Mesenchymal stem cell (in vitro differentiated cells and primary cell): ENCODE data around the gene ROBO1.

Experiments used
- DNase-seq: peaks from one replicate; pipeline ENCODE4 v3.0.0-alpha.2; 2013
- H2AFZ ChIP-seq: one replicate; pipeline ENCODE4 v1.6.1; 2013; ENCODE audit warnings: low read depth, mild to moderate bottlenecking, control low read depth, inconsistent platforms, low read length, moderate library complexity
- H2AK5ac ChIP-seq: 2 replicates; pipeline ENCODE4 v1.6.1; 2013; ENCODE audit warnings: low read length, moderate library complexity, mild to moderate bottlenecking, inconsistent platforms; ENCODE audit not compliant: severe bottlenecking
- H2BK120ac ChIP-seq: one replicate; pipeline ENCODE4 v1.6.1; 2013; ENCODE audit warnings: low read depth, mild to moderate bottlenecking, inconsistent platforms, low read length, moderate library complexity
- H2BK12ac ChIP-seq, 2 experiments: one replicate each; pipeline ENCODE4 v1.6.1; 2013; ENCODE audit warnings: inconsistent platforms in 2 of 2, low read length in 2 of 2, mild to moderate bottlenecking in 2 of 2, moderate library complexity in 2 of 2, control low read depth in 1 of 2
- H2BK15ac ChIP-seq: one replicate; pipeline ENCODE4 v1.6.1; 2013; ENCODE audit warnings: mild to moderate bottlenecking, low read depth, inconsistent platforms; ENCODE audit not compliant: poor library complexity, severe bottlenecking
- H2BK5ac ChIP-seq: 2 replicates; pipeline ENCODE4 v1.6.1; 2013; ENCODE audit warnings: low read depth, mild to moderate bottlenecking, low read length, control low read depth, inconsistent platforms; ENCODE audit not compliant: poor library complexity, severe bottlenecking
- H3K14ac ChIP-seq, 2 experiments: one replicate each; pipeline ENCODE4 v1.6.1; 2013; ENCODE audit warnings: inconsistent platforms in 2 of 2, low read length in 2 of 2, control low read depth in 1 of 2, mild to moderate bottlenecking in 1 of 2, moderate library complexity in 1 of 2
- H3K18ac ChIP-seq, 2 experiments: one replicate each; pipeline ENCODE4 v1.6.1; 2013; ENCODE audit warnings: inconsistent platforms in 2 of 2, low read length in 2 of 2, control low read depth in 1 of 2, low read depth in 1 of 2, mild to moderate bottlenecking in 1 of 2
- H3K23ac ChIP-seq, 2 experiments: one replicate each; pipeline ENCODE4 v1.6.1; 2013; ENCODE audit warnings: inconsistent platforms in 2 of 2, low read length in 2 of 2, mild to moderate bottlenecking in 2 of 2, moderate library complexity in 2 of 2, control low read depth in 1 of 2
- H3K27ac ChIP-seq: 2 replicates; pipeline ENCODE4 v1.5.1; 2013; ENCODE audit warnings: mild to moderate bottlenecking, moderate library complexity, low read length, control low read depth, inconsistent platforms; ENCODE audit not compliant: poor library complexity, severe bottlenecking
- H3K27me3 ChIP-seq, 2 experiments: 2 replicates each; pipeline versions ENCODE4 v1.6.1 to v1.7.0; 2013; ENCODE audit warnings: low read length in 2 of 2, mild to moderate bottlenecking in 2 of 2, moderate library complexity in 2 of 2, control low read depth in 1 of 2, inconsistent platforms in 1 of 2; ENCODE audit not compliant: control insufficient read depth in 1 of 2, insufficient read depth in 1 of 2
- H3K36me3 ChIP-seq, 2 experiments: 2 replicates each; pipeline versions ENCODE4 v1.6.1 to v1.7.0; 2013; ENCODE audit warnings: low read length in 2 of 2, control low read depth in 1 of 2, inconsistent platforms in 1 of 2, low read depth in 1 of 2, mild to moderate bottlenecking in 1 of 2; ENCODE audit not compliant: insufficient read depth in 2 of 2, control insufficient read depth in 1 of 2
- H3K4ac ChIP-seq, 2 experiments: one replicate each; pipeline ENCODE4 v1.6.1; 2013; ENCODE audit warnings: inconsistent platforms in 2 of 2, low read length in 2 of 2, mild to moderate bottlenecking in 2 of 2, moderate library complexity in 2 of 2, control low read depth in 1 of 2, low read depth in 1 of 2
- H3K4me1 ChIP-seq: 2 replicates; pipeline ENCODE4 v1.6.1; 2013; ENCODE audit warnings: low read depth, low read length, control low read depth; ENCODE audit not compliant: control insufficient read depth, insufficient read depth
- H3K4me2 ChIP-seq: 2 replicates; pipeline ENCODE4 v1.6.1; 2013; ENCODE audit warnings: low read length, mild to moderate bottlenecking, inconsistent platforms; ENCODE audit not compliant: poor library complexity, severe bottlenecking
- H3K4me3 ChIP-seq, 2 experiments: 2 replicates each; pipeline versions ENCODE4 v1.5.1 to v1.7.0; 2013; ENCODE audit warnings: low read length in 2 of 2, mild to moderate bottlenecking in 2 of 2, control low read depth in 1 of 2, low read depth in 1 of 2; ENCODE audit not compliant: insufficient read depth in 1 of 2
- H3K79me1 ChIP-seq: replicated peaks from 2 replicates; pipeline ENCODE4 v1.6.1; 2013; ENCODE audit warnings: mild to moderate bottlenecking, control low read depth, low read length, inconsistent platforms; ENCODE audit not compliant: poor library complexity, severe bottlenecking
- H3K9ac ChIP-seq: 2 replicates; pipeline ENCODE4 v1.7.0; 2013; ENCODE audit warnings: mild to moderate bottlenecking, low read length, moderate library complexity
- H3K9me3 ChIP-seq: 2 replicates; pipeline ENCODE4 v1.7.0; 2013; ENCODE audit warnings: mild to moderate bottlenecking, low read length; ENCODE audit not compliant: control insufficient read depth
- H4K8ac ChIP-seq: one replicate; pipeline ENCODE4 v1.6.1; 2013; ENCODE audit warnings: inconsistent platforms, mild to moderate bottlenecking, low read length, moderate library complexity
- H4K91ac ChIP-seq: one replicate; pipeline ENCODE4 v1.6.1; 2013; ENCODE audit warnings: mild to moderate bottlenecking, low read length, inconsistent platforms
- WGBS: methylation state at CpG from one replicate; pipeline ENCODE4 v1.1.7; 2013; ENCODE audit warnings: mixed read lengths; 5-methylcytosine and 5-hydroxymethylcytosine counted together

Gene ROBO1

GRCh38 chr3:79670178-79670577 lies 97.6 kb downstream of the ROBO1 start:
- Histone ChIP-seq H2AK5ac (no peak overlapping the region), H3K14ac (no peak overlapping the region), H2BK12ac (no peak overlapping the region), H2BK5ac (no peak overlapping the region), H3K9ac (no peak overlapping the region), H3K23ac (no peak overlapping the region), H4K8ac (no peak overlapping the region), H4K91ac (no peak overlapping the region), H2BK120ac (no peak overlapping the region), H2BK15ac (no peak overlapping the region), H3K4me1 (no peaks in the 10 kb centered on the region), H3K4ac (no peak overlapping the region), H3K36me3 (no peaks in the 10 kb centered on the region), H2AFZ (no peak overlapping the region), H3K79me1 (no peaks in the 10 kb centered on the region), H3K4me3 (no peak overlapping the region), H3K27ac (no peak overlapping the region), H3K27me3 (no peaks in the 10 kb centered on the region), H3K4me2 (no peak overlapping the region), H3K9me3 (no peaks in the 10 kb centered on the region), H3K18ac (no peak overlapping the region)
- WGBS, result 63% methylated on average over 2 of the region's 3 CpGs
- no peak for DNase-seq

GRCh38 chr3:79664455-79664854 lies 103.3 kb downstream of the ROBO1 start:
- no peak for DNase-seq
- H2AFZ ChIP-seq, result no peak overlapping the region
- H2AK5ac ChIP-seq, result no peak overlapping the region
- no peak overlapping the region for H3K23ac ChIP-seq
- H2BK5ac ChIP-seq, result no peak overlapping the region
- no peak overlapping the region for H3K27ac ChIP-seq
- no peak overlapping the region for H2BK12ac ChIP-seq
- no peak overlapping the region for H3K4ac ChIP-seq
- H3K9me3 ChIP-seq, result no peaks in the 10 kb centered on the region
- H3K79me1 ChIP-seq, result no peaks in the 10 kb centered on the region
- no peaks in the 10 kb centered on the region for H3K27me3 ChIP-seq
- no peak overlapping the region for H3K4me2 ChIP-seq
- no peak overlapping the region for H2BK15ac ChIP-seq
- H3K18ac ChIP-seq, result no peak overlapping the region
- no peak overlapping the region for H3K14ac ChIP-seq
- H3K4me3 ChIP-seq, result no peak overlapping the region
- H3K36me3 ChIP-seq, result no peaks in the 10 kb centered on the region
- H4K8ac ChIP-seq, result no peak overlapping the region
- WGBS, result 70% methylated on average over 5 of the region's 7 CpGs
- no peak overlapping the region for H4K91ac ChIP-seq
- no peaks in the 10 kb centered on the region for H3K4me1 ChIP-seq
- no peak overlapping the region for H3K9ac ChIP-seq
- H2BK120ac ChIP-seq, result no peak overlapping the region

- Histone ChIP-seq H3K4me1 (no peaks in the 10 kb centered on the region), H3K9me3 (no peaks in the 10 kb centered on the region), H2BK12ac (no peak overlapping the region), H2BK5ac (no peak overlapping the region), H3K27me3 (no peaks in the 10 kb centered on the region), H3K79me1 (no peaks in the 10 kb centered on the region), H3K4me2 (no peak overlapping the region), H2AFZ (no peak overlapping the region), H4K91ac (no peak overlapping the region), H2BK15ac (no peak overlapping the region), H3K4ac (no peak overlapping the region), H4K8ac (no peak overlapping the region), H3K27ac (no peak overlapping the region), H3K14ac (no peak overlapping the region), H2BK120ac (no peak overlapping the region), H3K4me3 (no peak overlapping the region), H3K36me3 (no peaks in the 10 kb centered on the region), H2AK5ac (no peak overlapping the region), H3K23ac (no peak overlapping the region), H3K9ac (no peak overlapping the region), H3K18ac (no peak overlapping the region)
- DNase-seq, result no peak
- 61% methylated on average over 3 of the region's 3 CpGs for WGBS
These were observed 105.9 kb downstream of the ROBO1 start for GRCh38 chr3:79661896-79662295.

GRCh38 chr3:79657076-79657475 lies 110.7 kb downstream of the ROBO1 start:
- Histone ChIP-seq H3K79me1 (no peaks in the 10 kb centered on the region), H3K14ac (no peak overlapping the region), H3K9me3 (no peaks in the 10 kb centered on the region), H2AK5ac (no peak overlapping the region), H3K23ac (no peak overlapping the region), H4K91ac (no peak overlapping the region), H3K4me1 (no peaks in the 10 kb centered on the region), H4K8ac (no peak overlapping the region), H3K4me3 (no peak overlapping the region), H3K27ac (no peak overlapping the region), H2BK15ac (no peak overlapping the region), H3K36me3 (no peaks in the 10 kb centered on the region), H2BK120ac (no peak overlapping the region), H3K9ac (no peak overlapping the region), H3K4me2 (no peak overlapping the region), H3K27me3 (no peaks in the 10 kb centered on the region), H2BK12ac (no peak overlapping the region), H3K4ac (no peak overlapping the region), H2AFZ (no peak overlapping the region), H2BK5ac (no peak overlapping the region), H3K18ac (no peak overlapping the region)
- no peak for DNase-seq
